ENCODE results near the gene SCFD2.
A peak's percentile ranks its signal among the peaks of the same experiment; 100 is the strongest.
"Not testable (repeated sequence)": the region's sequence is repeated elsewhere in the genome, so short reads cannot be mapped to it uniquely, and the experiment has no call there.

Gene SCFD2

DNA sequence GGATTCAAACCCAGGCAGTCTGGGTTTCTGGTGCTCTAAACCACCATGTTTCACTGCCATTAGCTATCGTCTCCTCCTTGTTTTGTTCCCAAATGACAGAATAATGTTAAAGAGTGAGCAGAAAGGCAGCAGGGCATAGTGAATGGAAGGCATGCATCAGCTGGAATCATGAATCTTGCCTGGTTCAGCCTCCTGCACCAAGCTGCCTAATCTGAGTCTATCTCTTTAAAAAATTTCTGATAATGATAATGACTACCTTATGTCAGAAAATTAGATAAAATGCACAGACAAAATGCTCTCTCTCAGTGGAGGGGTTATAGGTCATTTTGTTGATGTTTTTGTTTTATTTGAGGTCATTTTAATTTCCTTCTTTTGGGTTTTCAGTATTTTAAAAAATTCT lies 316.3 kb downstream of the SCFD2 start:
- DNase-seq (ENCODE audit: low spot score) = no peak

DNA sequence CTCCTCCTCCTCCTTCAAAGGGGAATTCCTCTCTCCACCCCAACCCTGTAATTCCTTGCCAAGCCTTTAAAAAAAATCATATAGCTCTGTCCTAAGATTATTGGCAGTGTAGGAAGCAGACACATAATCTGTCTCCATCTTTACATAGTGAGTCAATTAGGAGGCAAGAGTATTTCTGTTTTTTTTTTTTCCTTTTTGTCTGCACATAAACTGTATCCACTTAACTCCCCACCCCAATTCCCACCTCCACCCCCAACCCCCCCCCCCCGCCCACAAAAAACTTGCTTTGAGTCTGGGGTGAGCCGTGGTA lies 321.3 kb downstream of the SCFD2 start:
- no peak for DNase-seq (ENCODE audit: low spot score)

DNA sequence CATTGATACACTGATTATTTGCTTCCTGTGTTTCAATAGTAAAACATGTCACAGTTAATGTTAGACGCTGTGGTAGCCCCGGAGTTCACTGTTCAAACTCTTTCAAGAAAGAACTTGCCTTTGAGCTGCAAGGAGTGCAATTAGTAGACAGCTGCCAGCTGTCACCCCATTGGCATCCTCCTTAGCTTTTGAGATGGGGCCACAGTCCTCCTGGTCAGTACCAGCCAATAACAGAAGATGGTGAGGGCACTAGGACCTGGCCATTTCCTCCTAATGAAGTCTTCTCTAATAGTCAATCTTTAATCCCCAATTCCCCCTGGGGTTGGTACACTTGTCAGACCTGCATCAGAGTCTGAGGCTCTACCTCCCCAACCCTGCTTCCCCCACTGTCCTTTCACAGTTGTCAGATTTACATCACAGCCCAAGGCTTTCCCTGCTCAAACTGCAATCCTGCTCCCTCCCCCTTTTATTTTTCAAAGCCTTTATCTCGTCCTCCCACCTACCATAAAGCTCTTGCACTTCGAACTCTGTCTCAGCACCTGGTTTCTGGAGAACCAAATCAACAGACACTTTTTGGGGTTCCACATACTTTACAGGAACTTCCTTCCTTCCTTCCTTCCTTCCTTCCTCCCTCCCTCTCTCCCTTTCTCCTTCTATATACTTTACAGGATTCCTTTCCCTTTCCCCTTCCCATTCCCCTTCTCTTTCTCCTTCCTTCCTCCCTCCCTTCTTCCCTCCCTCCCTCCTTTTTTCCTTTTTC lies 321.8 kb downstream of the SCFD2 start:
- DNase-seq (ENCODE audit: low spot score) = no peak

DNA sequence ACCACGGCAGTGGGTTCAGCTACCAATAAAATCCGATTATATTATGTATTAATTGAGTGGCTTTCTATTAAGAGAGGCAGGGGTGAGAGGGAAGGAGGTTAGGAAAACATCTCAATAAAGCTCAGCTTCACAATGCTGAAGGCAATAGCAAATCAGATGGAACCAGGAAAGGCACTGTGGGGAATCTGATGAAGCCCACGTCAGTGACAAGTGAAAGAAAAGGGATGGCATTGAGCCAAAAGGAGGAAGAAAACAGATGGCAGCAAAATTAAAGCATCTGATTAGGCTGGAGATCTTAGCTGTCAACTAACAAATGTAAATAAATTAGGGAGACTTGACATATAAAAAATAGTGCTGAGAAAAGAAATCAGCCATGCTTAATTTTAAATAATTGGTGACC lies 322.8 kb downstream of the SCFD2 start:
- no peak for DNase-seq (ENCODE audit: low spot score)

DNA sequence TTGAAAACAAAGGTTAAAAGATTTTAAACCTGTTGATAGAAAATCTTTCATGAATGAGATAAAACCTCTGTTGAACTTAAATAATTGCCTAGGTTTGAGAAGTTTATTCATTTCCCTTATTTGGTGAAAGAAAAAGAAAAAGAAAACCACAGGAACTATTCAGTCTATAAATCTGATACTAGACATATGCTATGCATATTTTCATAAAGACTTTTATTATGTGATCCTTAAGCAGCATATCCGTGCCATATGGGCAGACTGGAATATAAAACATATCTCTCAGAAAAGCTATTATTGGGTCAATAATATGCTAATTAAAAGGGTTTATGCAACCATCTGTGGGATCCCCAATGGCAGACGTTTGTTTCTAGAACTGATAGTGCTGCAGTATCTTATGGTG lies 325.0 kb downstream of the SCFD2 start:
- no peak for DNase-seq (ENCODE audit: low spot score)

DNA sequence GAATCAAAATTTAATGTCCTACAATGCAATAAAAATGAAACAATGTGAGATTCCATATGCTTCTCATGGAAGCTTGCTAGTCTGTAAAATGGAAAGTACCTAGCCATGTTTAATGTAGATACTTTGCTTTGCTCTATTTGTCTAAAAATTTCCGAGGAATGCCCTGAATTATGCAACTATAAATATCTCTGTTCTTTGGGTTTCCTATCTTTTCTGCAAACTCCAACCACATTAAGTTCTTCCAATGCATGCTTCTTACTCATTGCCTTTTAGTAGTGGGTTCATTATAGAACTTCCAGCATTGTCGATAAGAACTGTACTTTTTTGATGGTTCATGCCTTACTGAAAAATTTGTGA lies 325.4 kb downstream of the SCFD2 start:
- DNase-seq (ENCODE audit: low spot score) = no peak

DNA sequence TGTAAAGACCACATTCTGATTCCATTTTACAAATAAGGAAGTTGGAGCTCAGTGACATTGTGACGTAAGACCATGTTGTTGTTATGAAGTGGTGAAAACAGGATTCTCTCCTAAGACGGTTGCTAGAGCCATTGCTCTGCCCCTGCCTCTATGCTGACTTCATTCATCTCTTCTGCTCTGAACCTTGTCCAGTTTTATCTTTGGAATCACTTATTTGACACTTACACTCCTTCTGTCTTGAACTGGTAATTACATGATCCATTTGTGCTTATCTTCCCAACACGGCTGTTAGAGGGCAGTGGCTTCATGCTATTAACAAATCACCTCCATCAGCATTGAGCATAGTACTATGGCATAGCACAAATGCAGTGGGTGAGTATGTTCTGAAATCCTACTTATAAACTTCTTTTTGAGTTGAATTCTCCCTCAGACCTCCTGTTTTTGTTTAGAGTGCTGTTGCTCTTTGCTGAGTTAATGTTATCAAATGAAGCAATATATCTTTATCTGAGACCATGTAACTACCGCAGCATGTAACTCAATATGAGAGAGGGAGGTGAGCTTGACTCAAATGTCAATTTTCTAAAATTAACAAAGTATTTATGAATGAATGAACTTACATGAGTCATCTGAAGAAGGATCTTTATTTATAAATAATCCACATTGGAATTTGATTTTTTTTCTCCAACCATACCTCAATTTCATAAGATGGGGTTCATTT lies 326.0 kb downstream of the SCFD2 start:
- no peak for DNase-seq (ENCODE audit: low spot score)

DNA sequence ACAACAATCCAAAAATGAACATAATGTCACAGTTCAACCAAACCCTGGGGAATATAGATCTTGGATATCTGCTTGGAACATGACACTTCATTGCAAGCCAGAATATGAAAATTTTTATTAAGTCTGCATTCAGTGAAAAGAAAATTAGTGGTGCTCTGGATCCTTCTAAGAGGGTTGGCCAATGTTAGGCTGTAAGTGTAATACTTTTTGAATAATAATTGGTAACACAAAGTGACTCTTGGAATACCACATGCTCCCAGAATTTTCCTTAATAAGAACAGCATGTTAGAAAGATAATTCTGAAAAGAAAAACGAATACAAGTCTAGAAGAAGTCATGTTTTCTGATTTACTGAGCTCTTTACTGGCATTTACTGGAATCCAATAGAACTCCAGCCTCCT lies 328.0 kb downstream of the SCFD2 start:
- DNase-seq (ENCODE audit: low spot score) = no peak

DNA sequence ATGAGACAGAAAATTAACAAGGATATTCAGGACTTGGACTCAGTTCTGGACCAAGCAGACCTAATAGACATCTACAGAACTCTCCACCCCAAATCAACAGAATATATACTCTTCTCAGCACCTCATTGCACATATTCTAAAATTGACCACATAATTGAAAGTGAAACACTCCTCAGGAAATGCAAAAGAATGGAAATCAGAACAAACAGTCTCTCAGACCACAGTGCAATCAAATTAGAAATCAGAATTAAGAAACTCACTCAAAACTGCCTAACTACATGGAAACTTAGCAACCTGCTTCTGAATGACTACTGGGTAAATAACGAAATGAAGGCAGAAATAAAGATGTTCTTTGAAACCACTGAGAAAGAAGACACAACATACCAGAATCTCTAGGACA lies 333.0 kb downstream of the SCFD2 start:
- DNase-seq (ENCODE audit: low spot score) = not testable (repeated sequence)

DNA sequence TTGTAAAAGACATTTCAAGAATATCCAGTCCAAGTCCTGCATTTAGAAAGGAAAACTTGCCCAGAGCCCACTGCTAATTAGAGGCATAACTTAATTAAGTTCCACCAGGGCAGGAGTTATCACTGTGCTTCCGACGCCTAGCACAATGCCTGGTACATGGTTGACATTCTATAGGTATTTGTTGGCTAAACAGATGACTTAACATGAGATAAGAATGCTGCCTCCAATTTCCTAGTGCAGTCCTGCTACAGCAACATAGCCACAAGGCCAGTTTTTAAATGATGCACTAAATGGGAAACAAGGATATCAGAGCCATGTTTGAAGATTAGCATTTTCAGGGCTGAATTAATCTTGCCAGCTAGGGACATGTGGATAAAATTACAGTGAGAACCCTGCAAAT lies 339.6 kb downstream of the SCFD2 start:
- no peak for DNase-seq (ENCODE audit: low spot score)

DNA sequence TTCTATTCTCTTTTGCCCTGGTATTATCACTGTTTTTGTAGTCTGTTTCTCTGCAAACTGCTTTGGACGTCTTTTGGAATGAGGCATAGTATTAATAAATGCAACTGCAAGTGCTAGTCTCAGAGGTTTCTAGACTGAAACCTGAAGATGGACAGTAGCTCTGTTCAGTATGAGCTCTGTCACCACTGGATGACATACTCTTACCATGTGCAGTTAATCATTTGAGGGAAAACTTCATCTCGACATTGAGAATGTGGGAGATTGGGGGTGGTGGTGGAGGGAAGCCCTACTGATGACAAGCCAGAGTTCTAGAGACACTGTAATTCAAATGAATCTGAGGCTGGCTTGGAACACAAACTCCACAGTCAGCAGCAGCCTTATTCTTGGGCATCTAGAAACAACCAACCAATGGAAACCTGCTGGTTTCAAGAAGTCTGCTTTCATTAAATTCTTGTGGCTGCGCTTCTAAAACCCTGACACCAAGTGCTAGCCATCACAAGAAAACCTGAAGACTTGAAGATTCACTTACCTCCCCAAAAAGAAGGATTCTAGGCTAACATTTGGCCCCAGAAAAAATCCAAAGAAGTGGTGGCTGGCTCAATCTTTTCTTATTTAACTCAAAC lies 342.1 kb downstream of the SCFD2 start:
- no peak for DNase-seq (ENCODE audit: low spot score)

DNA sequence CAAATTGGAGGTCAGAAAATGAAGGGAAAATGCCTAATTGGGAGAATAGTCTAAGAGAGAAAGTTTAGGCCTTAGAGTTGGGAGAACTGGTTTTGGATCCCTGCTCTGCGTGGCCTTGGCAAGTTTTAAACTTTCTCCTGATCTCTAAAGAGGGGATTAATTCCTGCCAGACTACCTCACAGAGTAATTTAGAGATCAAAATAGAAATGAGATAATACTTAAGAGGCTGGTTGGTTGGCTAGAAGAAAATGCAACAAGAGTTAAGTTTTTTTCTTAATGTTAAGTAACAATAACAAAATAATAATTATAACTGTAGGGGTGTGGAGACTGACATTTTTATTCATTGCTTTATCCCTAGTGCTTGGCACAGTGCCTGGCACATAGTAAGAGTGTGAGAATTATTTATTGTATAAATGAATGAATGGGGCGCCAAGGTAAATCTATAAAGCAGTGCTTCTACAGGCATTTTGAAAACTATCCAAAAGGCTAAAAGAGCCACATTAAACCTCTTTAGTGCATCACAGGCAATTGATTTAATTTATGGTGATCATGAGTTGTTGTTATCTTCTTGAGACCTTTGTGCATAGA lies 343.3 kb downstream of the SCFD2 start:
- DNase-seq (ENCODE audit: low spot score) = no peak

DNA sequence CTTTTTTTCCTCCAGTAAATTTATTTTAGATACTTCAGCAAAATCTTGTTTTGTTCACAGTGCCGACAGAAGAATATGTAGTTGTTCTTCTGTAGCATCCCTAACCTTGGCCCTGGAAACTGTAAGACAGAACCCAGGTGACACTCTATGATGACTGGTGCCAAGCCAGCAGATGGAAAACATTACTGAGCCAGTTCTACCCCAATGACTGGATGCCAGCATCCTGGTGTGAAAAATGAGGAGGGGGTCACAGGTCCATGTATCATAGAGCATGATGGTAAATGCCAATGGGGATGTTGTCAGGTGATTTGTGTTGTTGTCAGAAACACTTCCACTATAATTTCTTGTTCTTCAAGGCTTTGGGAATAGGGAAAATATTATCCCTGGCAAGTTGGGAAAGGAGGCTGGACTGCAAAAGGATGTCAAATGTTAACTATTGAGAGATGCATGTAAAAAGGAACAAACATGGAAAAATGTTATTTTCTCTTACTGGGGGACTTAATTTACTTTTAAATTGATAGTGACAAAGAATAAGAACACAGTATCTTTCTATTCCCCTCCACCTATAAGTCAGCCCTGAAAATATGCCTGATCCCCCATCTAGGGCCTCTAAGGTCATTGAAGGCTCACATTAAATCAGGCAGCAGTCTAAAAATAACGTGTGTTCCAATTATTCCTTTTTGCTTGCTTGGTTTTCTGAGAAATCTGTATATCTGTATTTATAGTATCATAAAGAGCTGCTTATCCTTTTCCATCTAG lies 343.9 kb downstream of the SCFD2 start:
- DNase-seq (ENCODE audit: low spot score) = no peak

DNA sequence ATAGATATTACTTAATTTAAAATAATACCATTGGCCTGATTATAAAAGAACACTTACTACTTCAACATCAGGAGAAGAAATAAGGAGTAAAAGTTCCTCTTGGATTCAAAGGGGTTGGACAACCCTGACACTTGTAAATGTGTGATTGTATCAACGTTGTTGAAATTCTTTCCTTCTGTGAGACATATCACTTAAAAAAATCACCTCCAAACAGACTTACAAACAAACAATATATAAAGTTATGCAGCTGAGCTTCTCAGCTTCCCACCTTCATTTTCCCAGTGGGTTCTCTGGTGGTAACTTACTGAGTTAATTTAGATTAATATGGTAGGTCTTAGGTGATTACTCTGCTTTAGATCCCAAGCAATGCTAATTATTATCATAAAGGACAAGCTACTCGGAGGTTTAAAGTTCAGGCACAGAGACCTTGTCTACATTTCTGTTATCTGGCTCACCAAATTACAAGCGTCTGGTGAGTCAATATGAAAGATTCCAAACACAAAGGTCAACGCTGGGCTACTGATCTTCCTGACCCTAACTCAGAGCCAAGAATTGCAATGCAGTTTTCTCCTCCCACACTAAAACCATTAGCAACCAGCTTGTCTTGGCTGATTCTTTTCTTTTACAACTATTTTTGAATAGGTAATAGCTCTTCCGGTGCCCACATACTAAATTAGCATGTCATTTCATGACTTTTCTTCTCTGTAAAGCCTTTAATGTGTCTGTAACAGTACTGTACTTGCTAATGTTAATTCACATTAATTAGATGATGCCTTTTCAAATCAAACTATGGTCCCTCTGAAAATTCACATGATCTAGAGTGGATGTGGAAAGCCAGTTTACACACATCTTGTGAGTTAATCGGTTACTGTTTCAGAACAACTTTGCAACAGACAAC lies 346.1 kb downstream of the SCFD2 start:
- no peak for DNase-seq (ENCODE audit: low spot score)

DNA sequence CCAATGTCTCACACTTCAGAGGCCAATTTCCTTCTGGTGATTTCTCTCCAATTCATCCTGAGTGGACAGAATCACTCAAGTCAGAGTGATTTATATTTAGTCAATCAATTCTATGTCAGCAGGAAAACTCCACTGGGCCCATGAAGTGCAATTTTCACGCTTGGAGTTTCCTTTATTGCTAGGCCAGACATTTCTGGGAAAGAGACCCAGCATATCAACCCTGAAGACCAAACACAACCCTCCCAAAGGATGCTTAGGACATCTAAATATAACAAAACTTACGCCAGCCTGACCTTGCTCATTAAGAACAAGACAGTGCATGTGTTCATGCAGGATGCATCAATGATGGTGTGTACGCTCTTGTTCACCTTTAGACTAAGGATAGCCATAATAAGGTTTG lies 347.4 kb downstream of the SCFD2 start:
- no peak for DNase-seq (ENCODE audit: low spot score)

DNA sequence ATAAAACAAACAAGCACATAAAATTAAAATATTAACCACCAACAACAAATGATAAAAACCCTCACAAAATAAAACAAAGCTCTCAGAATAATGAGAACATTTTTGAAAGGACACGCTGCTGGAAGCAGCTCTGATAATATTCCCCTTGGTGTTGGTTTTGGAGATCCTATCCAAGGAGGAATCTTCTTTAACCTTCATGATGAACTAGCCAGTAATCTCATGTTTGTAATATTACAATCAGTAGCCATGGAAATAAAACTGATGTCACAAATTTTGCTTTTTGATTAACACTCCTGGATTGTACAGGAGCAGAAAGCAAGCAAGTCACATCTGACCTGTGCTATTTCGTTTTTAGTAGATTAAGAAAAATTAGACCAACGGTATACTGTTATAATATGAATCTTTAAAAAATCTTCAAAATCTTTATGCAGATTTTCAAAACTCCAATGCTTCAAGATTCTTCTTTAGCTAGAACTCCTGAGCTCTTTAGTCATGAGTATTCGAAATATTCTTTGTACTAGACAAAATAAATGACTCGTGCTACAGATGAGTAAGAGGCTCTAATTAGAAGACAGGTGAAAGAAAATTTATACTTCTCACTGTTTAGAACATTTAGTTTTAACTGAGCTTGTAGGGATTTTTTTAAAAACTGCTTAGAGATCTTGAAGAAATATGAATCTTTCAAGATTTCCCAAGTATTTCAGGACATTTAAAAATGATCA lies 349.6 kb downstream of the SCFD2 start:
- DNase-seq (ENCODE audit: low spot score) = no peak

DNA sequence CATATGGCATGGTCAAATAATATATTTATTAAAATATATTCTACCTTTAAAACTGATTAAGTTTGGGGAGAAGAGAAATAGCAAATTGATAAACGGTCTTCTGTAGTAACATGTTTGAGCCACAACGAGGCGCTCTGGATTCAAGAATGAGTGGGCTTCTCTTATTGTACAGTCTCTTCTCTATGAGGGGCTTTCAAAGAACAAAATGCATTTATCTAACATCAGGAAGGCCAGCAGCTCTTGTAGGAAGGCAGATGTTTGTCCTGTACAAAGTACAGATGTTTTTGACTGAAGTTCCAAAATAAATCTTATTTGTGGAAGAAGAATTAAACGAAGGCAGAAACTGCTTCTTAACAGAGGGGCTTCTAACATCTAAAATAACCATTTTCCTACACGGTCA lies 350.2 kb downstream of the SCFD2 start:
- peak; percentile 20 for DNase-seq (ENCODE audit: low spot score)

DNA sequence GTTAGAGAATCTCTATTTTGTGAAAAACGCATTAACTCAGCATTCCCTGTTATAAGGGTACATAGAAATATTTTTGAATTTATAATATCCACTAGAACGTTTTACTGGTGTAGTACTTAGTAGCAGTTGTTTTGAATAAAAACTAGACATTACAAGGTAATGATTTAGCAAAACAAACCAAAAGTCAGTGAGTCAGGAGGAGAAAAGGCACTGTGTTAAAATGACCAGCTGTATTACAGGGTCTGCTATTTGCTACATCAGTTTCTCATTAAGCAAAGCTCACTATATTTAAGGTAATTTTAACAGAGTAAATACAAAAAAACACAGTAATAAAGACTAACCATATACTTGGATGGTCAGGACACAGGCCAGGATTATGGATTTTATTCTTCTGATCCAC lies 351.0 kb downstream of the SCFD2 start:
- no peak for DNase-seq (ENCODE audit: low spot score)

DNA sequence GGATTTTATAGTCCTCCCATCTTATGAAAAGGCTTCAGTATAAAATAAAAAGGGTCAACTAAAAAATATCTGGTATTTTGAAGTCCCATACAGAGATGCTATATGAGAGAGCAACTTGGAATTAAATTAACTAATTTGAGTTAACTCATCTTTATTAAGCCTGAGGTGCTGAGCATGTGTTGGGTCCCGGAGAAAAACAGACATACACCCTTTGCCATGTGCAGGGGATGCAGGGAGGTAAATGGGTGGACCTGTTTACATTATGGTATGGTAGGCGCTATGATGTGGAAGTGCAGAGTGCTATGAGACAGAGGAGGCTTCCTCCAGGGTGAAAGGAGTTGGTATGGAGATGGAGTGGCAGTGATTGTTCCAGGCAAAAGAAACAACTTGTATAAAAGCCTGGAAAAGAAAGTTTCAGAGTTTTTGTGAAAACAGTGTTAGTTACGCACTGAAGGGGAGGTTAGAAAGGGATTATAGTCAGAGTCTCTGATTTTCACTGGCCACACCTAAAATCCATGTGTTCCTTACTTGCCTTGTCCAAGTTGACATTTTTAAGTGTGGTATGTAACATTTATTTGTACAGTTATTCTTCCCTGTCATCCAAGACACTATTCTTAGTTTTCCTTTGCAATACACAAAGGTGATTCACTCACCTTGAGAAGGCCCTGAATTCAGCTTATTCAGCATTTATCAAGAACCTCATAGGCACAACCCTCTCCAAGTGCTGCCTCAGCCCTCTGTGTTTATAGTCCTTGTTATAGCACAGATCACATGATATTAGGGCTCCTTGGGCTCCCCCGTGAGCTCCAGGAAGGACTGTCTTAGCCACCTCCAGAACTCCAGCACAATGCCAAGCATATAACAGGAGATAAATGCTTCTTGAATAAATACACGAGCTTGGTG lies 351.7 kb downstream of the SCFD2 start:
- no peak for DNase-seq (ENCODE audit: low spot score)

DNA sequence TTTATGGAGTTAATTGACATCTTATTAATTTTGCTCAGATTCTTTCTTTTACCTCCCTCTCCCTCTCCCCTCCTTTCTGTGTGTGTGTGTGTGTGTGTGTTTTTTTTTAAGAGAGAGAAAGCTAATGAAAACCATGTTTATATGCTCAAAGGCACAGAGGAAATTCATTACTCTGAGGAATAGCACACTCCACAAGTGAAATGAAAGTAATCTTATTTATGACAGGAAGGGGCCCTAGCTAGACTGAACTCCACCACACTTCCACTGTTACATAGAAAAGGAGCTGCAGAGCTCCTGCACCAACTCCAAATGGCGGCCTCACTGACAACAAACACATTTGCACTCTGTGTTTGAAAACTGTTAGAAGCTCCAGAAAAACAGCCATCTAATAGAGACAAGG lies 353.1 kb downstream of the SCFD2 start:
- no peak for DNase-seq (ENCODE audit: low spot score)

Measured in putamen (tissue), 1 donor.